Fibroblast of the conjunctiva (primary cell): ENCODE results near the gene FGD4.

Experiments
- DNase-seq: peaks from one replicate; pipeline ENCODE4 v3.0.0-alpha.2; 2010; ENCODE audit warnings: low read depth

FGD4 gene

GRCh38 chr12:32679920-32680237, 280.5 kb downstream of the FGD4 start:
- DNase-seq = no peak

GRCh38 chr12:32680787-32681186, 281.4 kb downstream of the FGD4 start:
- DNase-seq = no peak

GRCh38 chr12:32681272-32681671, 281.9 kb downstream of the FGD4 start:
- DNase-seq = no peak

GRCh38 chr12:32686340-32686739, 287.0 kb downstream of the FGD4 start:
- DNase-seq = no peak

GRCh38 chr12:32688786-32689185, 289.4 kb downstream of the FGD4 start:
- no peak for DNase-seq

- DNase-seq = no peak
These were observed 291.6 kb downstream of the FGD4 start for GRCh38 chr12:32690927-32691326.

GRCh38 chr12:32692358-32692757, 293.0 kb downstream of the FGD4 start:
- no peak for DNase-seq

- DNase-seq = no peak
These were observed 293.7 kb downstream of the FGD4 start for GRCh38 chr12:32693036-32693435.
